Lung (tissue), 12 donors: ENCODE measurements around the gene HDAC8. TPM values are rescaled to one million over a fixed set of nuclear protein-coding genes. Genes with fewer than 3 reads are reported as not detected.
A peak's percentile ranks its signal among the peaks of the same experiment; 100 is the strongest.

ENCODE experiments used
- ATAC-seq: fragments of 200-7000 bp; cut with Tn5 transposase; one replicate; pipeline ENCODE4 v1.9.1; 2020; ENCODE audit warnings: moderate number of reproducible peaks; ENCODE audit not compliant: insufficient read depth, low FRiP score
- DNase-seq, 3 donors: peaks; one replicate each; pipeline ENCODE4 v3.0.0-alpha.2; 2013 to 2017
- H3K27ac ChIP-seq, 2 donors: one replicate each; pipeline ENCODE4 v1.5.1; 2013; ENCODE audit warnings: mild to moderate bottlenecking in 2 of 2, moderate library complexity in 2 of 2, control low read depth in 1 of 2, inconsistent platforms in 1 of 2, low read depth in 1 of 2, low read length in 1 of 2
- H3K27me3 ChIP-seq, 3 donors: one replicate each; pipeline ENCODE4 v1.5.1; 2013; ENCODE audit warnings: low read length in 2 of 3; ENCODE audit not compliant: control insufficient read depth in 3 of 3, insufficient read depth in 3 of 3
- H3K36me3 ChIP-seq, 4 donors: one replicate each; pipeline ENCODE4 v1.5.1; 2013; ENCODE audit warnings: low read length in 4 of 4, mild to moderate bottlenecking in 1 of 4, moderate library complexity in 1 of 4; ENCODE audit not compliant: control insufficient read depth in 4 of 4, insufficient read depth in 4 of 4
- H3K4me1 ChIP-seq, 5 donors: one replicate each; pipeline ENCODE4 v1.5.1; 2013; ENCODE audit warnings: low read length in 5 of 5, mild to moderate bottlenecking in 2 of 5, moderate library complexity in 1 of 5; ENCODE audit not compliant: control insufficient read depth in 5 of 5, insufficient read depth in 5 of 5
- H3K4me3 ChIP-seq: one replicate; pipeline ENCODE4 v1.5.1; 2013; ENCODE audit warnings: mild to moderate bottlenecking, control low read depth, moderate library complexity
- H3K9ac ChIP-seq, 2 donors: one replicate each; pipeline ENCODE4 v1.5.1; 2013; ENCODE audit warnings: low read length in 2 of 2, control low read depth in 1 of 2; ENCODE audit not compliant: insufficient read depth in 1 of 2
- H3K9me3 ChIP-seq, 4 donors: one replicate each; pipeline ENCODE4 v1.5.1; 2013; ENCODE audit warnings: low read length in 3 of 4, mild to moderate bottlenecking in 1 of 4, moderate library complexity in 1 of 4; ENCODE audit not compliant: control insufficient read depth in 4 of 4, insufficient read depth in 3 of 4
- WGBS, 2 donors: extraction: QIAGEN DNeasy Blood & Tissue Kit; methylation state at CpG; one replicate each; pipeline ENCODE4 v1.1.7; 2013; 5-methylcytosine and 5-hydroxymethylcytosine counted together
- polyA plus RNA-seq, 2 donors: library from polyadenylated mRNA; stranded (reverse); fragments of 200-250 nt; gene quantifications; one replicate each; pipeline ENCODE4 v1.2.1, GENCODE V29; 2013
- total RNA-seq, 2 donors: library from RNA; depleted of rRNA in 1 of 2; stranded (reverse); fragments of >200 nt in 1 of 2; gene quantifications; one replicate each; pipeline ENCODE4 v1.2.1, GENCODE V29; 2014 to 2021
- TF ChIP-seq, protein P1 (sequence below): IDR thresholded peaks from 2 replicates; pipeline ENCODE4 v1.5.1; 2012; ENCODE audit warnings: mild to moderate bottlenecking; ENCODE audit errors: control extremely low read depth, extremely low read depth
- donor health status: control.
- donor health status: control.
- donor health status: Bipolar disorder and iron deficiency.
- donor health status: healthy.
- donor health status: DM: yes; HTN: yes; CAD: no.

The HDAC8 gene
- total and polyA plus RNA-seq, 4 donors: 17.4 to 60.6 (median 38.5) TPM

DNA sequence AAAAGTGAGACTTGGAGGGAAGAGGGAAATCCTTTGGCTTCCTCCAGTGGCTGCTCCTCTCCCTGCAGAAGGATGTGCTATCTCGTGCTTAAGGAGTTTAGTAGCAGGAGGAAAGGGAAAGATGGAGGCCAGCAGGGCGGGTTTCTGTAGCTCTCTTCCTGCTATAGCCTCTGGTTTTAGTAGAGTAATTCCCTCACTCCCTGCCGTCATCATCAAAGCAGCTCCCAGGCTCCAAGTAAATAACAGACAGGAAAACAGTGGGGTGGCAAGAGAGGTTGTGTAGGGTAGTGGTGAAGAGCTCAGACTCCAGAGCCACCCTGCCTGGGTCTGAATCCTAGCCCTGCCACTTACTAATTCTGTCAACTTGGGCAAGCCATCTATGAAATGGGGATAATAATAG, 185.4 kb downstream of the HDAC8 start:
- Histone ChIP-seq H3K4me1 (no peaks in the 10 kb centered on the region), H3K36me3 (no peaks in the 10 kb centered on the region), H3K27ac (no peak overlapping the region), H3K4me3 (no peak overlapping the region), H3K9me3 (no peaks in the 10 kb centered on the region), H3K27me3 (peaks cover 0 to 36% (median 18%) of the 10 kb centered on the region in 3 donors), H3K9ac (no peak overlapping the region)
- ATAC-seq (no peak), DNase-seq (no peak)
- WGBS, 2 donors: 66 to 88% methylated on average over 3 of the region's 3 CpGs
- TF ChIP-seq, protein P1, sequence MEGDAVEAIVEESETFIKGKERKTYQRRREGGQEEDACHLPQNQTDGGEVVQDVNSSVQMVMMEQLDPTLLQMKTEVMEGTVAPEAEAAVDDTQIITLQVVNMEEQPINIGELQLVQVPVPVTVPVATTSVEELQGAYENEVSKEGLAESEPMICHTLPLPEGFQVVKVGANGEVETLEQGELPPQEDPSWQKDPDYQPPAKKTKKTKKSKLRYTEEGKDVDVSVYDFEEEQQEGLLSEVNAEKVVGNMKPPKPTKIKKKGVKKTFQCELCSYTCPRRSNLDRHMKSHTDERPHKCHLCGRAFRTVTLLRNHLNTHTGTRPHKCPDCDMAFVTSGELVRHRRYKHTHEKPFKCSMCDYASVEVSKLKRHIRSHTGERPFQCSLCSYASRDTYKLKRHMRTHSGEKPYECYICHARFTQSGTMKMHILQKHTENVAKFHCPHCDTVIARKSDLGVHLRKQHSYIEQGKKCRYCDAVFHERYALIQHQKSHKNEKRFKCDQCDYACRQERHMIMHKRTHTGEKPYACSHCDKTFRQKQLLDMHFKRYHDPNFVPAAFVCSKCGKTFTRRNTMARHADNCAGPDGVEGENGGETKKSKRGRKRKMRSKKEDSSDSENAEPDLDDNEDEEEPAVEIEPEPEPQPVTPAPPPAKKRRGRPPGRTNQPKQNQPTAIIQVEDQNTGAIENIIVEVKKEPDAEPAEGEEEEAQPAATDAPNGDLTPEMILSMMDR: no peak

DNA sequence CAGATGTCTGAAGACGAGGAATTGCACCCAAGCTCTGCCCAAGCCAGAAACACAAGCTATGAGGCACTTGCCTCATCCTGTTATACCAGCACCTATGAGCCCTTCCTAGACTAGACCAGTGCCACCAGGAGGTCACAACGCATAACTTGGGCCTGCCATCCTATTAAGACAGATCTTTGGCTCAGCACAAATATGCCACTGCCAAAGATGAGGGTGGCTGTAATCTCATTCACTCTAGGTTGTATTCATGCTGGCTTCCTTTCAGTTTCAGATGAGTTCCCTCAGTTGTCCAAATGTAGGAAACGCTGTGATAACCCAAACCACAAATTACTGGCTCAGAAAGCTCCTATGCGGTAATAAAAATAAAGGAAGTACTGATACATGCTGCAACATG, 190.4 kb downstream of the HDAC8 start:
- H3K4me3 ChIP-seq: no peak overlapping the region
- peaks cover 0 to 9% (median 8%) of the 10 kb centered on the region in 3 donors for H3K27me3 ChIP-seq
- no peaks in the 10 kb centered on the region for H3K36me3 ChIP-seq
- no peak overlapping the region for H3K9ac ChIP-seq
- 14 to 33% methylated on average over 4 of the region's 4 CpGs for WGBS, 2 donors
- DNase-seq (no peak), ATAC-seq (peak; percentile 62)
- peaks cover 0 to 2% (median 0%) of the 10 kb centered on the region in 4 donors for H3K9me3 ChIP-seq
- TF ChIP-seq, protein P1: no peak
- peaks cover 0 to 3% (median 0%) of the 10 kb centered on the region in 5 donors for H3K4me1 ChIP-seq
- H3K27ac ChIP-seq: peak overlapping the region in 1 of 2 donors; percentile 77

DNA sequence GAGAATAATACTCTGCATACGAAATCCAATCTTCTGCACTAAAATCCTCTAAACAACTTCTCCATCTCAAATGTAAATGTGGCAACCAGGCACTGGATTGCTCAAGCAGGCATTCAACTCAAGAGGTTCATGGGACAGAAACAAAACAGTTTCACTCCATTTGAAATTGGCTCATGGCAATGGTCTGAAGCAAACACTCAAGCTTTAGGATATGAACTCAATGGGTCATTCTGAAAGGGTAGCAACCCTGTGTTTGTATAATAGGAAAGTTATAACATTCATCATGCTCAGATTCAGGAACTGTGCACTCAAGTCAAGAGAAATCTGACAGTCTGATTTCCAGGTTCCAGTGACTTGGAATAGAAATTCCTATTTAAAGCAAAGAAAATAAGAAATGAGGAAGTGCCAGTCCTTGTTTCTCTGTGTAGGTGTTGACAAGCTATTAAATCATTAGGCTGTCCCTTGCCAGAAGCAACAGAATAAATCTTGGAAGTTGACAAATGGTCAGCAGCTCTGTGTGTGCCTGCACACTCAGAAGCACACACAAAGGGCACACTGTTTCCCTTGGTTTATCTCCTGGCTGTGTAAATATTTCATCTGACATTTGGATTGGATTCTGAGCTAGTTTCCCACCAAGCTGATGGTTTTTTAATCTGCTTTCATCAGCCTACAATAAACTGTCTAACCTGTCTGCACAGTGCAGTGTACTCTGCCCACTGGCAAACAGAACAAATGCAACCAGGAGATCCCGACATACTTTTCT, 191.0 kb downstream of the HDAC8 start:
- DNase-seq: peak in 2 of 3 donors; percentile 21 to 43
- peak; percentile 53 for ATAC-seq
- peaks cover 0 to 2% (median 0%) of the 10 kb centered on the region in 4 donors for H3K9me3 ChIP-seq
- no peaks in the 10 kb centered on the region for H3K36me3 ChIP-seq
- 41 to 42% methylated on average over 2 of the region's 2 CpGs for WGBS, 2 donors
- no peak overlapping the region for H3K9ac ChIP-seq
- H3K27me3 ChIP-seq: peaks cover 0 to 9% (median 6%) of the 10 kb centered on the region in 3 donors
- H3K27ac ChIP-seq: peak overlapping the region in 1 of 2 donors; percentile 77
- no peak overlapping the region for H3K4me3 ChIP-seq
- TF ChIP-seq, protein P1: no peak
- peaks cover 0 to 3% (median 0%) of the 10 kb centered on the region in 5 donors for H3K4me1 ChIP-seq
